ENCODE results near the gene SLC9A4.
A peak's percentile ranks its signal among the peaks of the same experiment; 100 is the strongest.

SLC9A4 gene

DNA sequence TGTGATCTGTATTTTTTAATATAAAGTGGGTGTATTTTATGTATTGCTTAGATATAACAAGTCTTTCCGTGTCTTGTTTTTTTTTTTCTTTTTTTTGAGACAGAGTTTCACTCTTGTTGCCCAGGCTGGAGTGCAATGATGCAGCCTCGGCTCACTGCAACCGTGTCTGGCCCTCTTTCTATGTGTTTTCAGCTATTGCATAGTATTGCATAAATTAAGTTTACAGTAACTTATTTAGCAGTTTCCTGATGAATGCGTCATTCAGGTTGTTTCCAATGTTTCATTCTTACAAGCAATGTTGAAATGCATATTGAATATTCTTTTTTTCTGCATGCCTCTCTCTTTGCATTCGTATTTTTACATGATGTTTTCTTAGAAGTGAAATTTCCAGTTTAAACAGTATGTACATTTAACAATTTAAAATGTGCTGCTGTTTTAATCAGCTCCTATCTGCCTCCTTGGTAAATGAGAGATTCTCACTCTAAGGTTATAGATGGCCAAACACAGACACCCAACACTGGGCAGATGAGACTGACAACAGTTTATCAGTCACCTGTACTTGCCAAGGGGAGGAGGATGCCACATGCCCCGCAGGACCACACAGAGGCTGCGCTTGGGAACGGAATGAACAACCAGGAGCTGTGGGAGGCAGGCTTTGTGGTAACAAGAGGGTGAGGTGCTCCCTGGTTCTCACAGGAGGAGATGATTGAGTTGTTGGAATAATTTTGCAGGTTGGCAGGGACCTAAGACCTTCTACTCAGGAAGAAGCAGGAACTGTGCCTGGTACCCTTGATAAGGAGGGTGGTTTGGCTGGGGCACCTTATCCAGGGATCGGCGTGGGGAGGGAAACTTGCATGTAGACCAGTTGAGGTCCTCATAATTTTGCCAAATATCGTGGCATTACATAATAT, 7.5 kb downstream of the SLC9A4 start:
- no peak for ATAC-seq

GRCh38 chr2:102481931-102482330, 8.9 kb downstream of the SLC9A4 start:
- Mint-ChIP-seq H3K4me3 (no peak overlapping the region), H3K4me1 (peaks cover 6% of the 10 kb centered on the region), H3K27me3 (peaks cover 29% of the 10 kb centered on the region), H3K9me3 (no peaks in the 10 kb centered on the region), H3K27ac (no peak overlapping the region), H3K36me3 (no peaks in the 10 kb centered on the region)
- no peak for ATAC-seq

More for the DNA sequence above, 7.5 kb downstream of the SLC9A4 start:
- Mint-ChIP-seq H3K4me3 (no peak overlapping the region), H3K9me3 (no peaks in the 10 kb centered on the region), H3K4me1 (peaks cover 6% of the 10 kb centered on the region), H3K27ac (no peak overlapping the region), H3K36me3 (no peaks in the 10 kb centered on the region), H3K27me3 (peaks cover 24% of the 10 kb centered on the region)

DNA sequence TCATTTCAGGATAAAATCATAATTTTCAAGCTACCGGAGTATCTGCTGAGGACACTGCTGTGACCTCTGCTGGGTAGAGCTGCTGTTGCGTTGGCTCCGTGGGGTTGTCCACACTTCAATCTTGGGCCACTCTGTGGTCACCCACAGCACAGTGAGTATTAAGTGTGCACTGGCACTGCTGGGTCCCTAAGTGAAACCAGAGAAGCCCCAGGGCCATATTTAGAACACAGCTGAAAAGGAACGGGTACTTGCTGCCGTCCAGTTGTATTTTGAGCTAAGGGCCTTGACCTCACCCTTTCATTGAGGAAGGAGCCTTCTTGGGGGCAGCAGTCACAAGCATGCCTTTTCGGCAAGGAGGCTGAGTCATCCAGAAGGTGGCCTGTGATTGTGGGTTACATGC, 10.1 kb downstream of the SLC9A4 start:
- H3K4me3 Mint-ChIP-seq: no peak overlapping the region
- no peaks in the 10 kb centered on the region for H3K9me3 Mint-ChIP-seq
- H3K36me3 Mint-ChIP-seq: no peaks in the 10 kb centered on the region
- no peak overlapping the region for H3K27ac Mint-ChIP-seq
- ATAC-seq: no peak
- peaks cover 6% of the 10 kb centered on the region for H3K4me1 Mint-ChIP-seq
- peaks cover 36% of the 10 kb centered on the region for H3K27me3 Mint-ChIP-seq

DNA sequence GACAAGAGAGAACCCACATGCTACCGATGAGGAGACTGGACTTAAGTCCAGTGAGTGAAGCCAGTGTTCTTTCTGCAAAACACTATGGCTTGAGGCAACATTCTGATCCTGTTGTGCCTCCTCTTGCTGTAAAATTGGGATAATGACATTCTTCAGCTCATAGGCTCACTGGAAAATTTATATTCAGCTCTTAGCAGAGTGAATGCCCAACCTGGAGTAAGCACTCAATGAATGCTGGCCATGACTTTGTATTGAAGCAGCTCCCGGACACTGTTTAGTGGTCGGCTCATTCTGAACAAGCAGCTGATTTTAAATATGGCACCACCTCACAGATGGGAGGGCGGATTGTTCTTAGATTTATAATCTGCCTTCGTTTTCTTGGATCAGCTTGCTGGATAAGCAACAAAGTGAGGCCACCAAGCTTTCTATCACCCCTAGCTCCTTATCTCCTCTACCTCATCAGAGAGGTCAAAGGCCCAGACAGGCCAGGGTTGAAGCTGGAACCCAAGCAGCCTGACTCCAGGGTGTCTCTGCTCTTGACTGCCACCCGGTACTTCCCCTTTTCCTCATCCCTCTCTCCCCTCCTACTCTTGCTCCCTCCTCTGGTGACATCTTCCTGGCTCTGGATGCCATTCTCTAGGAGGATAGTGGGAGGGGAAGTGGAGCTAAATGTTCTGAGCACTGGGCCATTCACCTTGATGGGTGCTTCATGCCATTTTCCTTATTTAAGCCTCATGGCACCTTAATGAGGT, 11.5 kb downstream of the SLC9A4 start:
- peaks cover 36% of the 10 kb centered on the region for H3K27me3 Mint-ChIP-seq
- no peaks in the 10 kb centered on the region for H3K9me3 Mint-ChIP-seq
- H3K4me3 Mint-ChIP-seq: no peak overlapping the region
- peaks cover 2% of the 10 kb centered on the region for H3K4me1 Mint-ChIP-seq
- no peaks in the 10 kb centered on the region for H3K36me3 Mint-ChIP-seq
- ATAC-seq: no peak
- H3K27ac Mint-ChIP-seq: no peak overlapping the region

- Mint-ChIP-seq H3K27ac (no peak overlapping the region), H3K4me3 (no peak overlapping the region), H3K4me1 (peaks cover 7% of the 10 kb centered on the region), H3K9me3 (no peaks in the 10 kb centered on the region), H3K36me3 (no peaks in the 10 kb centered on the region), H3K27me3 (peaks cover 35% of the 10 kb centered on the region)
- ATAC-seq: no peak
These were observed 12.2 kb downstream of the SLC9A4 start for GRCh38 chr2:102485147-102485785.

GRCh38 chr2:102486941-102487702, 14.1 kb downstream of the SLC9A4 start:
- Mint-ChIP-seq H3K9me3 (peaks cover 3% of the 10 kb centered on the region), H3K27me3 (peaks cover 27% of the 10 kb centered on the region), H3K4me1 (peaks cover 7% of the 10 kb centered on the region), H3K36me3 (no peaks in the 10 kb centered on the region), H3K4me3 (no peak overlapping the region), H3K27ac (no peak overlapping the region)
- no peak for ATAC-seq

GRCh38 chr2:102487761-102488462, 14.9 kb downstream of the SLC9A4 start:
- Mint-ChIP-seq H3K4me3 (no peak overlapping the region), H3K27ac (no peak overlapping the region), H3K9me3 (peaks cover 3% of the 10 kb centered on the region), H3K27me3 (peaks cover 27% of the 10 kb centered on the region), H3K36me3 (no peaks in the 10 kb centered on the region), H3K4me1 (peaks cover 7% of the 10 kb centered on the region)
- no peak for ATAC-seq

- no peaks in the 10 kb centered on the region for H3K36me3 Mint-ChIP-seq
These were observed 16.6 kb downstream of the SLC9A4 start for GRCh38 chr2:102489646-102490045.

GRCh38 chr2:102492006-102492405, 19.0 kb downstream of the SLC9A4 start:
- peaks cover 9% of the 10 kb centered on the region for H3K9me3 Mint-ChIP-seq
- H3K4me1 Mint-ChIP-seq: peaks cover 7% of the 10 kb centered on the region
- H3K36me3 Mint-ChIP-seq: no peaks in the 10 kb centered on the region
- no peak overlapping the region for H3K4me3 Mint-ChIP-seq
- ATAC-seq: no peak
- H3K27me3 Mint-ChIP-seq: peaks cover 18% of the 10 kb centered on the region
- H3K27ac Mint-ChIP-seq: no peak overlapping the region

More at GRCh38 chr2:102489646-102490045, 16.6 kb downstream of the SLC9A4 start:
- no peak overlapping the region for H3K4me3 Mint-ChIP-seq
- H3K27ac Mint-ChIP-seq: no peak overlapping the region
- peaks cover 9% of the 10 kb centered on the region for H3K9me3 Mint-ChIP-seq
- peak; percentile 66 for ATAC-seq
- peaks cover 7% of the 10 kb centered on the region for H3K4me1 Mint-ChIP-seq
- peaks cover 27% of the 10 kb centered on the region for H3K27me3 Mint-ChIP-seq

DNA sequence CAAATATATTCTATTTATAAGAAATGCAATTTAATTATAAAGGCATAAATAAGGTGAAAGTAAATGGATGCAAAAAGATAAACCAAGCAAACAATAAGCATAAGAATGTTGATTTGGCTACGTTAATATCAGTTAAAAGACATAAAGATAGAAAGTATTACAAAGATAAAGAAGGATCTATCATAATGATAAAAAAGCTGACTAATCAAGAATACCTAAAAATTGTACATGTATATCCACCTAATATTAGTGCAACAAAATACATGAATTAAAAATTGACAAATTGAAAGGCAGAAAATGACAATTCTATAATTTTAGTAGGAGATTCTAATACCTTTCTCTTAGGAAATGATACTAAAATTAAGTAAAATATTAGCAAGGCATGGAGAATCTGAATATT, 21.5 kb downstream of the SLC9A4 start:
- Mint-ChIP-seq H3K36me3 (no peaks in the 10 kb centered on the region), H3K4me1 (peaks cover 4% of the 10 kb centered on the region), H3K27ac (no peak overlapping the region), H3K27me3 (peaks cover 9% of the 10 kb centered on the region), H3K9me3 (peaks cover 9% of the 10 kb centered on the region), H3K4me3 (no peak overlapping the region)
- ATAC-seq: no peak

- Mint-ChIP-seq H3K9me3 (peaks cover 3% of the 10 kb centered on the region), H3K27me3 (peaks cover 25% of the 10 kb centered on the region), H3K4me3 (no peak overlapping the region), H3K36me3 (no peaks in the 10 kb centered on the region), H3K27ac (no peak overlapping the region), H3K4me1 (no peaks in the 10 kb centered on the region)
- no peak for ATAC-seq
These were observed 25.4 kb downstream of the SLC9A4 start for GRCh38 chr2:102498414-102498813.

GRCh38 chr2:102499558-102499957, 26.5 kb downstream of the SLC9A4 start:
- Mint-ChIP-seq H3K4me3 (no peak overlapping the region), H3K9me3 (no peaks in the 10 kb centered on the region), H3K36me3 (no peaks in the 10 kb centered on the region), H3K27ac (no peak overlapping the region), H3K4me1 (no peaks in the 10 kb centered on the region), H3K27me3 (peaks cover 25% of the 10 kb centered on the region)
- no peak for ATAC-seq

DNA sequence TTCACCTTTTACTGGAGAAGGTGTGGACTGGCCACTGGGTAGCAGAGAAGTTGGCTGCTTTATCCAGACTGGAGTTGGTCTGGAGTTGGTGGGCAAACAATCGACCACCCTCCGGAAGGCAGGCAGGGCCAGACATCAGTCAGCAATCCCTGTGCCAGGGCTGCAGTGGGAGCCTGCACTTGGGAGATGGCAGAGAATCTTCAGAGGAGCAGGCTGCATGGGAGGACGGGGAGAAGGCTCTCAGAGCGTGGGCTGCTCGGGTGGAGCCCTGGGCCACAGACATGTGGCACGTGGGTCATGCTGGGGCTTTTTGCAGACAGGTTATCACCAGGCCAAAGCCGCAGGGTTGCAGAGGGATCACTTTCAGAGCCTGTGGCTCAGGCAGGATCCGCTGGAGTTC, 29.6 kb downstream of the SLC9A4 start:
- no peak for ATAC-seq
- no peaks in the 10 kb centered on the region for H3K4me1 Mint-ChIP-seq

DNA sequence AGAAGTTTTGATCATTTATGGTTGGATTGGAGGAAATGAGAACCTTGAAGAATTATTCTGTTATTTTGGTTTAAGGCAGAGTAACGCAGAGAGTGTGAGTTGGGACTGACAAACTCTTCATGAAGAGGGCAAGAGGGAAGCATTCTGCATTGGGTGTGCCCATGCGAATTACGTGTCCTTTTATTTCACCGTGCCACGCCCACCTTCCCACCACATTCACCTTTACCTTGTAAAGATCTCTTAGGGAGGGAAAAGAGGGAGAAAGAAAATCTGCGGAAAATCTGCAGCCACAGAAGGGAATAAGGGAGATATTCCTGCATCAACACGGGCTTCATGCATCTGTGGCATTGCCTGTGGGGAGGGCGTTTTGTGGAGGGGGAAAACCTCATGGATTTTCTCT, 31.8 kb downstream of the SLC9A4 start:
- peaks cover 16% of the 10 kb centered on the region for H3K27me3 Mint-ChIP-seq
- no peak for ATAC-seq
- no peak overlapping the region for H3K27ac Mint-ChIP-seq
- H3K4me3 Mint-ChIP-seq: no peak overlapping the region
- peaks cover 7% of the 10 kb centered on the region for H3K9me3 Mint-ChIP-seq
- H3K36me3 Mint-ChIP-seq: peaks cover 5% of the 10 kb centered on the region
- H3K4me1 Mint-ChIP-seq: peaks cover 13% of the 10 kb centered on the region

More for the DNA sequence above, 29.6 kb downstream of the SLC9A4 start:
- Mint-ChIP-seq H3K4me3 (no peak overlapping the region), H3K27ac (no peak overlapping the region), H3K27me3 (peaks cover 16% of the 10 kb centered on the region), H3K9me3 (no peaks in the 10 kb centered on the region), H3K36me3 (no peaks in the 10 kb centered on the region)

Measured in stimulated activated memory B cell treated with anti-CD40 and anti-IgM and Interleukin-4, amounts not matched to agents 10 μg/mL and 1 μg/mL and 100 μg/mL, for 72 hours (primary cell).